GM23338 (cell line): ENCODE results near the gene DNAJC27. TPM values are rescaled to one million over a fixed set of nuclear protein-coding genes. Genes with fewer than 3 reads are reported as not detected.

Source experiments
- ATAC-seq: fragments of 200-7000 bp; cut with Tn5 transposase; 3 replicates; pipeline ENCODE4 v1.9.1; 2020
- DNase-seq: peaks from one replicate; pipeline ENCODE4 v3.0.0-alpha.2; 2015; ENCODE audit warnings: low spot score
- H2AFZ ChIP-seq: fragments of 200-600 bp; sonication (generic); 2 replicates; pipeline ENCODE4 v1.8.0; 2016; ENCODE audit warnings: antibody characterized with exemption, mild to moderate bottlenecking, moderate library complexity
- H3F3A ChIP-seq: fragments of 200-600 bp; sonication (generic); replicated peaks from 2 replicates; pipeline ENCODE4 v1.8.0; 2017; ENCODE audit warnings: antibody characterized with exemption, mixed run types, low read depth
- H3K27ac ChIP-seq: fragments of 200-600 bp; sonication (generic); 2 replicates; pipeline ENCODE4 v1.6.1; 2016; ENCODE audit warnings: low read depth
- H3K27me3 ChIP-seq: fragments of 200-600 bp; sonication (generic); 2 replicates; pipeline ENCODE4 v1.8.0; 2016; ENCODE audit warnings: mild to moderate bottlenecking, mixed run types, moderate library complexity; ENCODE audit not compliant: insufficient read depth
- H3K36me3 ChIP-seq: fragments of 200-600 bp; sonication (generic); 2 replicates; pipeline ENCODE4 v1.8.0; 2016; ENCODE audit warnings: mild to moderate bottlenecking; ENCODE audit not compliant: insufficient read depth
- H3K4me1 ChIP-seq: fragments of 200-600 bp; sonication (generic); 2 replicates; pipeline ENCODE4 v1.8.0; 2016; ENCODE audit warnings: mild to moderate bottlenecking, moderate library complexity; ENCODE audit not compliant: insufficient read depth
- H3K4me2 ChIP-seq: fragments of 200-600 bp; sonication (generic); 2 replicates; pipeline ENCODE4 v1.7.1; 2017; ENCODE audit warnings: mixed run types
- H3K4me3 ChIP-seq: fragments of 200-600 bp; sonication (generic); 2 replicates; pipeline ENCODE4 v1.6.1; 2016; ENCODE audit warnings: mixed run types
- H3K79me2 ChIP-seq: fragments of 200-600 bp; sonication (generic); replicated peaks from 2 replicates; pipeline ENCODE4 v1.8.0; 2017; ENCODE audit warnings: mild to moderate bottlenecking; ENCODE audit not compliant: insufficient read depth
- H3K9me2 ChIP-seq: fragments of 200-600 bp; sonication (generic); 2 replicates; pipeline ENCODE4 v1.8.0; 2017; ENCODE audit not compliant: insufficient read depth
- H4K20me1 ChIP-seq: fragments of 200-600 bp; sonication (generic); replicated peaks from 2 replicates; pipeline ENCODE4 v1.8.0; 2017; ENCODE audit warnings: mild to moderate bottlenecking; ENCODE audit not compliant: insufficient read depth
- H3K27ac Mint-ChIP-seq: 2 replicates; pipeline ENCODE4 v1.8.0; 2020; ENCODE audit warnings: inconsistent platforms, mild to moderate bottlenecking, moderate library complexity, mixed read lengths
- H3K27me3 Mint-ChIP-seq: 3 replicates; pipeline ENCODE4 v1.8.0; 2022; ENCODE audit warnings: low read depth, mild to moderate bottlenecking, moderate library complexity, mixed read lengths, inconsistent platforms; ENCODE audit not compliant: insufficient read depth, poor library complexity
- H3K36me3 Mint-ChIP-seq: 3 replicates; pipeline ENCODE4 v1.8.0; 2021; ENCODE audit warnings: low read depth, mild to moderate bottlenecking, inconsistent platforms, moderate library complexity, mixed read lengths
- H3K4me1 Mint-ChIP-seq: 3 replicates; pipeline ENCODE4 v1.8.0; 2020; ENCODE audit warnings: mild to moderate bottlenecking, inconsistent platforms, mixed read lengths
- H3K4me3 Mint-ChIP-seq: 3 replicates; pipeline ENCODE4 v1.8.0; 2021; ENCODE audit warnings: moderate library complexity, mild to moderate bottlenecking, inconsistent platforms, mixed read lengths
- H3K9me3 Mint-ChIP-seq: 3 replicates; pipeline ENCODE4 v1.8.0; 2020; ENCODE audit warnings: moderate library complexity, mild to moderate bottlenecking, inconsistent platforms, mixed read lengths
- CREB1 ChIP-seq: fragments of 250-450 bp; sonication (Bioruptor Pico); IDR thresholded peaks from 2 replicates; pipeline ENCODE4 v1.5.0; 2020; ENCODE audit warnings: low read depth, mild to moderate bottlenecking, moderate library complexity
- CTCF ChIP-seq, 2 experiments: fragments of 200-600 bp in 1 of 2; sonication (generic) in 1 of 2; conservative IDR thresholded peaks; 2 replicates each; pipeline versions ENCODE4 v1.5.1 to v1.6.1; 2016 to 2017; ENCODE audit warnings: antibody characterized with exemption in 2 of 2, low read depth in 2 of 2, mild to moderate bottlenecking in 2 of 2, moderate library complexity in 1 of 2
- ETS1 ChIP-seq: IDR thresholded peaks from 2 replicates; pipeline ENCODE4 v1.6.1; 2016; ENCODE audit warnings: antibody characterized with exemption
- EZH2 ChIP-seq: fragments of 200-600 bp; sonication (generic); IDR thresholded peaks from one replicate; pipeline ENCODE4 v1.8.0; 2017; ENCODE audit warnings: antibody characterized with exemption, mild to moderate bottlenecking, low read depth; ENCODE audit not compliant: unreplicated experiment
- EZH2phosphoT487 ChIP-seq: fragments of 200-600 bp; sonication (generic); IDR thresholded peaks from one replicate; pipeline ENCODE4 v1.8.1; 2018; ENCODE audit warnings: antibody characterized with exemption; ENCODE audit not compliant: unreplicated experiment
- JUNB ChIP-seq: IDR thresholded peaks from one replicate; pipeline ENCODE4 v1.6.1; 2016; ENCODE audit warnings: antibody characterized with exemption; ENCODE audit not compliant: unreplicated experiment
- NANOG ChIP-seq: IDR thresholded peaks from 2 replicates; pipeline ENCODE4 v1.6.1; 2016; ENCODE audit warnings: antibody characterized with exemption, borderline replicate concordance
- POLR2AphosphoS5 ChIP-seq: IDR thresholded peaks from 2 replicates; pipeline ENCODE4 v1.6.1; 2016; ENCODE audit warnings: antibody characterized with exemption, low read depth
- REST ChIP-seq: IDR thresholded peaks from one replicate; pipeline ENCODE4 v1.6.1; 2018; ENCODE audit warnings: antibody characterized with exemption; ENCODE audit not compliant: unreplicated experiment
- STAT1 ChIP-seq: IDR thresholded peaks from one replicate; pipeline ENCODE4 v1.6.1; 2016; ENCODE audit warnings: antibody characterized with exemption; ENCODE audit not compliant: unreplicated experiment
- ZNF114 ChIP-seq: fragments of 250-450 bp; sonication (Bioruptor Pico); IDR thresholded peaks from 2 replicates; pipeline ENCODE4 v1.5.0; 2020; ENCODE audit warnings: mild to moderate bottlenecking, moderate library complexity
- ZNF331 ChIP-seq: fragments of 250-450 bp; sonication (Bioruptor Pico); IDR thresholded peaks from 2 replicates; pipeline ENCODE4 v1.5.0; 2020; ENCODE audit warnings: low read depth, mild to moderate bottlenecking, moderate library complexity
- ZNF462 ChIP-seq: fragments of 250-450 bp; sonication (Bioruptor Pico); IDR thresholded peaks from 2 replicates; pipeline ENCODE4 v1.5.0; 2020; ENCODE audit warnings: mild to moderate bottlenecking, moderate library complexity
- polyA plus RNA-seq: library from polyadenylated mRNA; unstranded; fragments of >200 nt; fragmentation: Nextera tagmentation; extraction: Ambion mirVana; gene quantifications from 2 replicates; pipeline ENCODE4 v1.2.1, GENCODE V29; 2016
- total RNA-seq: library from RNA; depleted of rRNA; stranded (reverse); fragments of >200 nt; shearing (Covaris generic); gene quantifications from 2 replicates; pipeline ENCODE4 v1.2.3, GENCODE V29; 2014

The DNAJC27 gene
- total and polyA plus RNA-seq, 2 experiments from 2014 or later, result 2.4 to 2.6 TPM

- Histone ChIP-seq H3F3A (no peaks in the 10 kb centered on the region), H2AFZ (peak overlapping the region; percentile 88), H3K36me3 (no peaks in the 10 kb centered on the region), H3K27ac (no peak overlapping the region), H3K9me2 (no peaks in the 10 kb centered on the region), H3K27me3 (no peaks in the 10 kb centered on the region), H4K20me1 (no peaks in the 10 kb centered on the region), H3K79me2 (no peaks in the 10 kb centered on the region), H3K4me3 (no peak overlapping the region), H3K4me1 (peaks cover 2% of the 10 kb centered on the region; the same call in 1 of the 2 replicates), H3K4me2 (no peak overlapping the region)
- no peak for TF ChIP-seq CREB1
- TF ChIP-seq ETS1, result no peak
- TF ChIP-seq ZNF462 (CRISPR knock-in tag), result no peak
- no peak for TF ChIP-seq ZNF331 (CRISPR knock-in tag)
- no peak for TF ChIP-seq NANOG
- no peak for TF ChIP-seq STAT1
- TF ChIP-seq REST, result no peak
- no peak for TF ChIP-seq POLR2AphosphoS5
- no peak for TF ChIP-seq CTCF (conservative IDR thresholded peaks at IDR 0.05; ENCODE audit: low read depth in 2 of 2)
- TF ChIP-seq JUNB, result no peak
- no peak for TF ChIP-seq EZH2
- TF ChIP-seq ZNF114, result no peak
- TF ChIP-seq EZH2phosphoT487, result no peak
- ATAC-seq (no peak), DNase-seq (no peak)
- no peak overlapping the region for H3K27ac Mint-ChIP-seq
- H3K4me3 Mint-ChIP-seq, result no peak overlapping the region
- H3K4me1 Mint-ChIP-seq, result no peaks in the 10 kb centered on the region
- H3K36me3 Mint-ChIP-seq, result no peaks in the 10 kb centered on the region
- H3K9me3 Mint-ChIP-seq, result no peaks in the 10 kb centered on the region
- H3K27me3 Mint-ChIP-seq, result no peaks in the 10 kb centered on the region
These were observed 29.0 kb upstream of the DNAJC27 start for GRCh38 chr2:25000503-25001324.
